PC-3 (cell line): ENCODE data around the gene NEURL1B. TPM values are rescaled to one million over a fixed set of nuclear protein-coding genes. Genes with fewer than 3 reads are reported as not detected.
"Not testable (repeated sequence)": the region's sequence is repeated elsewhere in the genome, so short reads cannot be mapped to it uniquely, and the experiment has no call there.

Experiments
- ATAC-seq: fragments of 200-7000 bp; cut with Tn5 transposase; 2 replicates; pipeline ENCODE4 v1.9.1; 2020; ENCODE audit warnings: mild to moderate bottlenecking, moderate library complexity
- BruUV-seq: library from RNA; stranded (reverse); fragments of 400-500 nt; replicated peaks from 2 replicates; lab custom pipeline; 2021; lab: Mats Ljungman, UMichigan
- CTCF ChIA-PET: fragments of 300-600 bp; sonication (Branson Sonifier 250); formaldehyde crosslinking; loops from one replicate; lab custom pipeline; 2022; ENCODE audit warnings: antibody characterized with exemption; lab: Charles Lee
- POLR2A ChIA-PET: fragments of 300-600 bp; sonication (Branson Sonifier 250); formaldehyde crosslinking; loops from one replicate; lab custom pipeline; 2022; ENCODE audit warnings: antibody characterized with exemption; ENCODE audit not compliant: unreplicated experiment; lab: Charles Lee
- DNase-seq: peaks from one replicate; pipeline ENCODE4 v3.0.0-alpha.2; 2015
- H2AFZ ChIP-seq: fragments of 300-600 bp; sonication (generic); 2 replicates; pipeline ENCODE4 v1.6.0; 2016; ENCODE audit warnings: antibody characterized with exemption, low read length
- H3F3A ChIP-seq: fragments of 300-600 bp; sonication (generic); one replicate; pipeline ENCODE4 v1.6.0; 2017; ENCODE audit warnings: antibody characterized with exemption, low read length, control low read depth, mild to moderate bottlenecking; ENCODE audit not compliant: unreplicated experiment
- H3K27ac ChIP-seq: fragments of 300-600 bp; sonication (generic); 2 replicates; pipeline ENCODE4 v1.5.1; 2016; ENCODE audit warnings: mild to moderate bottlenecking, low read length
- H3K27me3 ChIP-seq: fragments of 300-600 bp; sonication (generic); 2 replicates; pipeline ENCODE4 v1.6.1; 2016; ENCODE audit warnings: low read length, mixed read lengths
- H3K36me3 ChIP-seq: fragments of 300-600 bp; sonication (generic); 2 replicates; pipeline ENCODE4 v1.6.1; 2016; ENCODE audit warnings: low read depth, mixed run types, low read length, mixed read lengths
- H3K4me1 ChIP-seq: fragments of 300-600 bp; sonication (generic); 2 replicates; pipeline ENCODE4 v1.5.1; 2016; ENCODE audit warnings: low read length; ENCODE audit not compliant: insufficient read depth
- H3K4me2 ChIP-seq: fragments of 300-600 bp; sonication (generic); 2 replicates; pipeline ENCODE4 v1.6.0; 2016; ENCODE audit warnings: low read length
- H3K4me3 ChIP-seq: fragments of 300-600 bp; sonication (generic); 2 replicates; pipeline ENCODE4 v1.5.1; 2016; ENCODE audit warnings: mild to moderate bottlenecking, low read length, mixed read lengths
- H3K79me2 ChIP-seq: fragments of 300-600 bp; sonication (generic); 2 replicates; pipeline ENCODE4 v1.6.1; 2017; ENCODE audit warnings: low read length, mixed read lengths
- H3K9ac ChIP-seq: fragments of 300-600 bp; sonication (generic); 2 replicates; pipeline ENCODE4 v1.6.0; 2016; ENCODE audit warnings: mild to moderate bottlenecking, low read length
- H3K9me2 ChIP-seq: fragments of 300-600 bp; sonication (generic); replicated peaks from 2 replicates; pipeline ENCODE4 v1.6.1; 2016; ENCODE audit warnings: mixed run types, low read length, mixed read lengths
- H3K9me3 ChIP-seq: fragments of 300-600 bp; sonication (generic); 2 replicates; pipeline ENCODE4 v1.6.1; 2016; ENCODE audit warnings: low read length, mixed read lengths
- H4K20me1 ChIP-seq: fragments of 300-600 bp; sonication (generic); 2 replicates; pipeline ENCODE4 v1.6.1; 2016; ENCODE audit warnings: low read length, mixed read lengths
- EZH2 ChIP-seq: fragments of 300-600 bp; sonication (generic); IDR thresholded peaks from one replicate; pipeline ENCODE4 v1.6.1; 2017; ENCODE audit warnings: antibody characterized with exemption, mild to moderate bottlenecking, low read length; ENCODE audit not compliant: unreplicated experiment
- EZH2phosphoT487 ChIP-seq: fragments of 300-600 bp; sonication (generic); IDR thresholded peaks from 2 replicates; pipeline ENCODE4 v1.6.1; 2018; ENCODE audit warnings: mild to moderate bottlenecking, antibody characterized with exemption, low read length, borderline replicate concordance
- intact Hi-C: fragments of 100-400 bp; cut with micrococcal nuclease; formaldehyde crosslinking; loops from 2 replicates; pipeline ENCODE4 v1.9.0; 2023
- total RNA-seq: library from RNA; depleted of rRNA; stranded (reverse); fragments of >200 nt; gene quantifications from 2 replicates; pipeline ENCODE4 v1.2.3, GENCODE V29; 2014
- TF ChIP-seq, protein P1 (sequence below): fragments of 300-600 bp; sonication (generic); conservative IDR thresholded peaks from 2 replicates; pipeline ENCODE4 v1.5.1; 2017; ENCODE audit warnings: antibody characterized with exemption, low read depth, mild to moderate bottlenecking, low read length

The NEURL1B gene
- total RNA-seq, 1 experiment from 2014 or later: 0.95 TPM

GRCh38 chr5:172708183-172708505, 67.1 kb downstream of the NEURL1B start:
- CTCF ChIA-PET: no interaction called here
- Histone ChIP-seq H3K9ac (no peak overlapping the region), H3F3A (no peaks in the 10 kb centered on the region), H3K4me1 (peaks cover 6% of the 10 kb centered on the region; the same call in 1 of the 2 replicates), H3K79me2 (no peaks in the 10 kb centered on the region), H3K27me3 (no peaks in the 10 kb centered on the region), H3K4me2 (no peak overlapping the region), H4K20me1 (no peaks in the 10 kb centered on the region), H3K9me3 (no peaks in the 10 kb centered on the region), H2AFZ (no peak overlapping the region), H3K27ac (no peak overlapping the region), H3K36me3 (no peaks in the 10 kb centered on the region), H3K9me2 (no peaks in the 10 kb centered on the region), H3K4me3 (no peak overlapping the region)
- no TSS peak for BruUV-seq
- POLR2A ChIA-PET: no interaction called here
- intact Hi-C loops: loop anchor here (5.0 to 10.0 kb wide), 3 partner anchors 437 to 1607 kb away; partner anchors contain the start of genes BNIP1 and BOD1
- TF ChIP-seq, protein P1, sequence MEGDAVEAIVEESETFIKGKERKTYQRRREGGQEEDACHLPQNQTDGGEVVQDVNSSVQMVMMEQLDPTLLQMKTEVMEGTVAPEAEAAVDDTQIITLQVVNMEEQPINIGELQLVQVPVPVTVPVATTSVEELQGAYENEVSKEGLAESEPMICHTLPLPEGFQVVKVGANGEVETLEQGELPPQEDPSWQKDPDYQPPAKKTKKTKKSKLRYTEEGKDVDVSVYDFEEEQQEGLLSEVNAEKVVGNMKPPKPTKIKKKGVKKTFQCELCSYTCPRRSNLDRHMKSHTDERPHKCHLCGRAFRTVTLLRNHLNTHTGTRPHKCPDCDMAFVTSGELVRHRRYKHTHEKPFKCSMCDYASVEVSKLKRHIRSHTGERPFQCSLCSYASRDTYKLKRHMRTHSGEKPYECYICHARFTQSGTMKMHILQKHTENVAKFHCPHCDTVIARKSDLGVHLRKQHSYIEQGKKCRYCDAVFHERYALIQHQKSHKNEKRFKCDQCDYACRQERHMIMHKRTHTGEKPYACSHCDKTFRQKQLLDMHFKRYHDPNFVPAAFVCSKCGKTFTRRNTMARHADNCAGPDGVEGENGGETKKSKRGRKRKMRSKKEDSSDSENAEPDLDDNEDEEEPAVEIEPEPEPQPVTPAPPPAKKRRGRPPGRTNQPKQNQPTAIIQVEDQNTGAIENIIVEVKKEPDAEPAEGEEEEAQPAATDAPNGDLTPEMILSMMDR: no peak
- TF ChIP-seq EZH2 (no peak), EZH2phosphoT487 (no peak)
- DNase-seq: no peak
- no peak for ATAC-seq

- no peaks in the 10 kb centered on the region for H3K9me2 ChIP-seq
- intact Hi-C loops: no loop called here
- no peaks in the 10 kb centered on the region for H3K79me2 ChIP-seq
- no peaks in the 10 kb centered on the region for H3K27me3 ChIP-seq
- no peak overlapping the region for H3K4me2 ChIP-seq
- no peak for TF ChIP-seq EZH2
- no peak for TF ChIP-seq EZH2phosphoT487
- TF ChIP-seq, protein P1: no peak
- H3K9me3 ChIP-seq: no peaks in the 10 kb centered on the region
- H3K4me3 ChIP-seq: no peak overlapping the region
- ChIA-PET CTCF (no interaction called here), POLR2A (no interaction called here)
- H2AFZ ChIP-seq: no peak overlapping the region
- ATAC-seq (no peak), DNase-seq (no peak)
- H3K27ac ChIP-seq: no peak overlapping the region
- no TSS peak for BruUV-seq
- H3K9ac ChIP-seq: no peak overlapping the region
- H4K20me1 ChIP-seq: no peaks in the 10 kb centered on the region
- H3K36me3 ChIP-seq: no peaks in the 10 kb centered on the region
- H3F3A ChIP-seq: no peaks in the 10 kb centered on the region
- peaks cover 17% of the 10 kb centered on the region for H3K4me1 ChIP-seq
These were observed 69.6 kb downstream of the NEURL1B start for GRCh38 chr5:172710676-172711075.

DNA sequence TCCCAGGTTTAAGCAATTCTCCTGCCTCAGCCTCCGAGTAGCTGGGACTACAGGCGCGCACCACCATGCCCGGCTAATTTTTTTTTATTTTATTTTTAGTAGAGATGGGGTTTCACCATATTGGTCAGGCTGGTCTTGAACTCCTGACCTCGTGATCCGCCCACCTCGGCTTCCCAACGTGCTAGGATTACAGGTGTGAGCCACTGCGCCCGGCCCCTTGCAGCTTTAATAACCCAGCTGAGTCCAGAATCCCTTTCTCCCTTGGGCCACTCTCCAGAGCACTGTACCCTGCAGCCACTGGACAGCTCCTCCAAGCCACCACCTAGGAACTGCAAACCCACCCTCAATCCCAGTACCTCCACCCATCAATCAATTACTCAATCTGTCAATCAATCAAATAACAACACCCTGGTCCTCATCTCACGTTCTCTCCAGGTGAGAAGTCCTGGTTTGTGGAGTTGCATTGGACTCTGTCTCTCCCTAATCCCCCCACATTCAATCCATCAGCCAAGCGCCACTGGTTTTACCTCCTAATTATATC, 70.3 kb downstream of the NEURL1B start:
- H3K36me3 ChIP-seq, H3K9me2 ChIP-seq, BruUV-seq, ATAC-seq, H3K4me2 ChIP-seq, POLR2A ChIA-PET, intact Hi-C loops, DNase-seq, H3K4me3 ChIP-seq, CTCF ChIA-PET, H3K79me2 ChIP-seq, H3K9me3 ChIP-seq, H2AFZ ChIP-seq, H3K27me3 ChIP-seq, H3K27ac ChIP-seq, H3F3A ChIP-seq, H3K9ac ChIP-seq, H4K20me1 ChIP-seq: not testable (repeated sequence)
- peaks cover 17% of the 10 kb centered on the region for H3K4me1 ChIP-seq
